Left ventricle myocardium inferior (tissue), 1 donor: Measurements from ENCODE around the gene ZFHX2. TPM values are rescaled to one million over a fixed set of nuclear protein-coding genes. Genes with fewer than 3 reads are reported as not detected.

Source experiments
- DNase-seq: peaks from one replicate; pipeline ENCODE4 v3.0.0-alpha.2; 2020
- H3K27ac ChIP-seq: fragments of 200-600 bp; replicated peaks from 2 replicates; pipeline ENCODE4 v1.8.0; 2021
- H3K27me3 ChIP-seq: fragments of 200-600 bp; 2 replicates; pipeline ENCODE4 v1.8.0; 2021; ENCODE audit warnings: low read depth
- H3K36me3 ChIP-seq: fragments of 200-600 bp; 2 replicates; pipeline ENCODE4 v1.8.0; 2021
- H3K4me1 ChIP-seq: fragments of 200-600 bp; 2 replicates; pipeline ENCODE4 v1.8.0; 2021
- H3K4me3 ChIP-seq: fragments of 200-600 bp; 2 replicates; pipeline ENCODE4 v1.8.0; 2021; ENCODE audit warnings: mild to moderate bottlenecking, moderate library complexity
- H3K9me3 ChIP-seq: fragments of 200-600 bp; replicated peaks from 2 replicates; pipeline ENCODE4 v1.8.0; 2021
- intact Hi-C: fragments of 100-400 bp; cut with micrococcal nuclease; formaldehyde crosslinking; loops from one replicate; pipeline ENCODE4 v1.11.0; 2022
- total RNA-seq: library from RNA; stranded (reverse); fragmentation: NEBNext Ultra II Directional; extraction: Animal tissue kit (Norgen Biotek cat#: 25700); gene quantifications from one replicate; pipeline ENCODE4 v1.2.1, GENCODE V29; 2021
- TF ChIP-seq, protein P1 (sequence below): fragments of 200-600 bp; IDR thresholded peaks from 2 replicates; pipeline ENCODE4 v1.8.0; 2021; ENCODE audit warnings: antibody characterized with exemption, mild to moderate bottlenecking, borderline replicate concordance
- donor health status: DM: no; HTN: yes; CAD: no; lungs with severe emphysema.

ZFHX2 gene
- total RNA-seq, 1 donor from 2014 or later: 0.74 TPM

DNA sequence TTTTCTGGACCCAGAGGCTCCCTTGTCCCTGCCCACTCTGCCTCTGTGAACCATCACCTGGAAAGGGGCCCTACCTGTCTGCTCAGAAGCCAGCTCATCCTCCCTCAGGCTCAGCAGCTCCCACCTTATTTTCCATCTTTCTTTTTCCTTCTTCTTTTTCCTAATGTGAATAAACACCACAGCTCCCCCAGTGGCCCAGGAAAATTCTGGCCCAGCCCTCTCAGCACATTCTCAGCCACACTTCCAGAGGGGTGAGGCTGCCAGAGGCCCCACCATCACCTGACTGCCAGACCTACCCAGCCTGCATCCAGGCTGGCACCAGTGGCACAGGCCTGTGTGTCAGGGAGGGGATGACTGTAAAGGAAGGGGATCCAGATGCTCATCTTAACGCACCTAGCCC is 23.0 kb downstream of the ZFHX2 start:
- Histone ChIP-seq H3K4me1 (peaks cover 4% of the 10 kb centered on the region), H3K27ac (no peak overlapping the region), H3K4me3 (no peak overlapping the region), H3K36me3 (no peaks in the 10 kb centered on the region), H3K27me3 (no peaks in the 10 kb centered on the region), H3K9me3 (no peaks in the 10 kb centered on the region)
- DNase-seq: no peak
- TF ChIP-seq, protein P1, sequence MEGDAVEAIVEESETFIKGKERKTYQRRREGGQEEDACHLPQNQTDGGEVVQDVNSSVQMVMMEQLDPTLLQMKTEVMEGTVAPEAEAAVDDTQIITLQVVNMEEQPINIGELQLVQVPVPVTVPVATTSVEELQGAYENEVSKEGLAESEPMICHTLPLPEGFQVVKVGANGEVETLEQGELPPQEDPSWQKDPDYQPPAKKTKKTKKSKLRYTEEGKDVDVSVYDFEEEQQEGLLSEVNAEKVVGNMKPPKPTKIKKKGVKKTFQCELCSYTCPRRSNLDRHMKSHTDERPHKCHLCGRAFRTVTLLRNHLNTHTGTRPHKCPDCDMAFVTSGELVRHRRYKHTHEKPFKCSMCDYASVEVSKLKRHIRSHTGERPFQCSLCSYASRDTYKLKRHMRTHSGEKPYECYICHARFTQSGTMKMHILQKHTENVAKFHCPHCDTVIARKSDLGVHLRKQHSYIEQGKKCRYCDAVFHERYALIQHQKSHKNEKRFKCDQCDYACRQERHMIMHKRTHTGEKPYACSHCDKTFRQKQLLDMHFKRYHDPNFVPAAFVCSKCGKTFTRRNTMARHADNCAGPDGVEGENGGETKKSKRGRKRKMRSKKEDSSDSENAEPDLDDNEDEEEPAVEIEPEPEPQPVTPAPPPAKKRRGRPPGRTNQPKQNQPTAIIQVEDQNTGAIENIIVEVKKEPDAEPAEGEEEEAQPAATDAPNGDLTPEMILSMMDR: peak; percentile 14
- intact Hi-C loops: no loop called here

DNA sequence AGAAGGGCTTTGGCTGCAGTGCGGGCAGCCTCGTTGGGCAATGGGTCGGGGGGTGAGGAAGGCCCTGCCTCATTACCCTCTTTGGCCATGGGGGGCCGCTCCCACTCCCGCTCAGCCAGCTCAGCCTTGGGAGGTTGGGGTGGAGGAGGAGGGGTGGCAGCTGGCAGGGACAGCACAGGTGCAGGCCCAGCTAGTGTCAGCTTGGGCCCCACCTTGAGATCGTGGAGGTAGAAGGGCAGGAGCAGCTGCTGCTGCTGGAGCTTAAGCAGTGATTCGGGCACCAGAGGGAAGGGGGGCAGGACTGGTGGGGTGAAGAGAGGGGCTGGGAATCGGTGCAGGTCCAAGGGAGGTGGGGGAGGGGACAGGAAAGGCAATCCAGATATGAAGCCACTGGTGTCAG is 26.0 kb downstream of the ZFHX2 start:
- Histone ChIP-seq H3K4me1 (no peaks in the 10 kb centered on the region), H3K4me3 (no peak overlapping the region), H3K27me3 (peaks cover 4% of the 10 kb centered on the region), H3K36me3 (no peaks in the 10 kb centered on the region), H3K9me3 (no peaks in the 10 kb centered on the region), H3K27ac (no peak overlapping the region)
- intact Hi-C loops: no loop called here
- TF ChIP-seq, protein P1: no peak
- DNase-seq: no peak

DNA sequence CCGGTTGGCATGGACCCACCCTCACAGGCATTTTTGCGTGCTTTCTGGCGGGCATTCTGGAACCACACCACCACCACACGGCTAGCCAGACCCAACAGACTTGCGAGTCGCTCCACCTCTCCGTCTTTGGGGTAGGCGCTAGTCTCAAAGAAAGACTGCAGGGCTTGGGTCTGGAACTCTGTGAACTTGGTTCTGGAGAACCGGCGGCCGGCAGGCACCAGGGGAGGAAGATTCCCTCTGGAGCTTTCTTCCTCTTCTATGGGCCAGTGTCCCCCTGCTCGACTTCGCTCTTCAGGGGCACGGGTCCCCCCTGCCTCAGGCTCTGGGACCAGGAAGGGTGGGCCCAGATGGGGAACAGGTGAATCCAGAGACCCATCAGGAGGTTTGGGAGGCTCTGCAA is 26.6 kb downstream of the ZFHX2 start:
- Histone ChIP-seq H3K36me3 (no peaks in the 10 kb centered on the region), H3K27me3 (peaks cover 9% of the 10 kb centered on the region), H3K4me1 (no peaks in the 10 kb centered on the region), H3K9me3 (no peaks in the 10 kb centered on the region), H3K4me3 (no peak overlapping the region), H3K27ac (no peak overlapping the region)
- intact Hi-C loops: no loop called here
- DNase-seq: no peak
- TF ChIP-seq, protein P1: no peak

DNA sequence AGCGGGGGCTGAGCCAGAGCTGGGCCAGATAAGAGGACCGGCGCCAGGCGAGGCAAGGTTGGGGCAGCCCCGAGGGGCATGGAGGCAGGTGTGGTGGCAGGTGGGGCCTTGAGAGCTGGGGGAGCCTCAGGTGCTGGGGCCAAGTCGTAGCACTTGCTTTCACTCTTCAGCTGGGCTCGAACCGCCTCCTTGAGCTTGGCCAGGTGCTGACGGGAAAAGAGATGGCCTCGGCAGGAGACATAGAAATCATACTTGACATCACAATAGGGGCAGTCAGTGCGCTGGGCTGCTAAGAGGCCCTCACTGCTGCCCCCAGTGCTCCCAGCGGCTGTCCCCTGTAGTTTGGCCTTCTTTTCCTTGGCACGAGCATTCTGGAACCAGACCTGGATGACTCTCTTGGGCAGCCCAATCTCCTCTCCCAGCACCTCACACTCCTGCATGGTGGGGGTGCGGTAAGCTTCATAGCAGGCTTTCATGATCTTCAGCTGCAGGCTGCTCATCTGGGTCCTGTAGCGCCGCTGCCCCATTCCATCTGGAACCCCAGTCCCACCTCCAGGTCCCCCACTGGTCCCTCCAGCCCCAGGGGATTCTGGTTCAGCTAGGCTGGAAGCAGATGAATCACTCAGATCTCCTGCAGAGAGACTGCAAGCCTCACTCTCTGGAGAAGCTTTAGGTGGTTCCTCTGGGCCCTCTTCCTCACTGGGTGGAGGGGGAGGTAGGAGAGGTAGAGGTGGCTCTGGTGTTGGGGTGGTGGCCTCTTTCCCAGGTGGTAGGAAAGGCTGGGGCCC is 28.1 kb downstream of the ZFHX2 start:
- DNase-seq: no peak
- H3K27me3 ChIP-seq: peaks cover 9% of the 10 kb centered on the region
- H3K4me3 ChIP-seq: no peak overlapping the region
- intact Hi-C loops: no loop called here
- no peak overlapping the region for H3K27ac ChIP-seq
- no peaks in the 10 kb centered on the region for H3K36me3 ChIP-seq
- TF ChIP-seq, protein P1: no peak
- H3K4me1 ChIP-seq: no peaks in the 10 kb centered on the region
- no peaks in the 10 kb centered on the region for H3K9me3 ChIP-seq

DNA sequence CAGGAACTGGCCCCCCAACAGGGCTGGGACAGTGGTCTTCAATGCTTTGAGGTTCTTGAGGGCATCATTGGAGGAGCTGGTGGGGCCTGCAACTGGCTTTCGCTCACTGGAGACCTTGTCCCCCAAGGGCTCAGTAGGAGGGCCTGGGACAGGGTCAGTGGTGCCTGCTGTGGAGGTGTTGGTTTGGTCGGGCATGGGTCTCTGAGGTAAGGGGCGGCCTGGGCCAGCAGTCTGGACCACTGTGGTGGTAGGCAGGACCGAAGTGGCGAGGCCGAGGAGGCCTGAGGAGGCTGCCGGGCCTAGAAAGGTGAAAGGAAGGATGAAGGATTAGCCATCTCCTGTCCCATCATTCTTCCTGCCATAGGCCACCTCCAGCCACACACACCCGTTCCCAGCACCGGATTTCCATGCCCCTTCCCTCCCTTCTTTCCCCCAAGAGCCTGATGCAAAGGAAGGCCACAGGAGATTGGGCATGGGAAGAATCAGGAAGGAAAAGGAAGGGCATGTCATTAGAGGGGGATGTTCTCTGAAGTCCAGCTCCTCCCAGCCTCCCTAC is 28.8 kb downstream of the ZFHX2 start:
- H3K4me1 ChIP-seq: no peaks in the 10 kb centered on the region
- intact Hi-C loops: no loop called here
- no peak for DNase-seq
- H3K27ac ChIP-seq: no peak overlapping the region
- H3K27me3 ChIP-seq: peaks cover 9% of the 10 kb centered on the region
- no peaks in the 10 kb centered on the region for H3K9me3 ChIP-seq
- no peak overlapping the region for H3K4me3 ChIP-seq
- TF ChIP-seq, protein P1: no peak
- H3K36me3 ChIP-seq: no peaks in the 10 kb centered on the region
